LNCAP (cell line): Measurements from ENCODE around the gene CFAP58.

Source experiments
- TF ChIP-seq, protein P1 (sequence below): fragments of 450-650 bp; IDR thresholded peaks from 2 replicates; pipeline ENCODE4 v1.5.1; 2017; ENCODE audit warnings: mild to moderate bottlenecking

Gene CFAP58

DNA sequence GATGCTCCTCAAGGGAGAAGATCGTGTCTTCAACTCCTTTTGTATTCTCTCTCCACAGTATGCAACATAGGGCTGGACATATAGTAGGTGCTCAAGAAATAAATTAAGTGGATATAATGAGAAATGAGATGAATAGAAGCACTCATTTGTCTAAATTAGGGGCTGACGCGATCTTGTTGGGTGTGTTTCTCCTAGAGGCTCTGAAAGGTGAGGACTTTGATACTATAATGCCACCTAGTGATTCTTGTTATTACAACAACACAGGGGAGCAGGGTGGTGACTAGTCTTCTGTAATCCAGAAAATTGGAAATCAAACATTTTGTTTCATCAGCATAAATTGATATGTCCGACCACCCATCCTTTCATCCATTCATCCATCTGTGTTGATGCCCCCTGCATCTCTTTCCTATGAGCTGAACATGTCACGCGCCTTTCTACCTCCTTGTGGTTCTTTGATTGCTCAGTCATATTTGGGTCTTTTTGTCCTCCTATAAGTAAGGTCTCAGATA is 3.5 kb upstream of the CFAP58 start:
- TF ChIP-seq, protein P1, sequence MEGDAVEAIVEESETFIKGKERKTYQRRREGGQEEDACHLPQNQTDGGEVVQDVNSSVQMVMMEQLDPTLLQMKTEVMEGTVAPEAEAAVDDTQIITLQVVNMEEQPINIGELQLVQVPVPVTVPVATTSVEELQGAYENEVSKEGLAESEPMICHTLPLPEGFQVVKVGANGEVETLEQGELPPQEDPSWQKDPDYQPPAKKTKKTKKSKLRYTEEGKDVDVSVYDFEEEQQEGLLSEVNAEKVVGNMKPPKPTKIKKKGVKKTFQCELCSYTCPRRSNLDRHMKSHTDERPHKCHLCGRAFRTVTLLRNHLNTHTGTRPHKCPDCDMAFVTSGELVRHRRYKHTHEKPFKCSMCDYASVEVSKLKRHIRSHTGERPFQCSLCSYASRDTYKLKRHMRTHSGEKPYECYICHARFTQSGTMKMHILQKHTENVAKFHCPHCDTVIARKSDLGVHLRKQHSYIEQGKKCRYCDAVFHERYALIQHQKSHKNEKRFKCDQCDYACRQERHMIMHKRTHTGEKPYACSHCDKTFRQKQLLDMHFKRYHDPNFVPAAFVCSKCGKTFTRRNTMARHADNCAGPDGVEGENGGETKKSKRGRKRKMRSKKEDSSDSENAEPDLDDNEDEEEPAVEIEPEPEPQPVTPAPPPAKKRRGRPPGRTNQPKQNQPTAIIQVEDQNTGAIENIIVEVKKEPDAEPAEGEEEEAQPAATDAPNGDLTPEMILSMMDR, result peak; percentile 73

DNA sequence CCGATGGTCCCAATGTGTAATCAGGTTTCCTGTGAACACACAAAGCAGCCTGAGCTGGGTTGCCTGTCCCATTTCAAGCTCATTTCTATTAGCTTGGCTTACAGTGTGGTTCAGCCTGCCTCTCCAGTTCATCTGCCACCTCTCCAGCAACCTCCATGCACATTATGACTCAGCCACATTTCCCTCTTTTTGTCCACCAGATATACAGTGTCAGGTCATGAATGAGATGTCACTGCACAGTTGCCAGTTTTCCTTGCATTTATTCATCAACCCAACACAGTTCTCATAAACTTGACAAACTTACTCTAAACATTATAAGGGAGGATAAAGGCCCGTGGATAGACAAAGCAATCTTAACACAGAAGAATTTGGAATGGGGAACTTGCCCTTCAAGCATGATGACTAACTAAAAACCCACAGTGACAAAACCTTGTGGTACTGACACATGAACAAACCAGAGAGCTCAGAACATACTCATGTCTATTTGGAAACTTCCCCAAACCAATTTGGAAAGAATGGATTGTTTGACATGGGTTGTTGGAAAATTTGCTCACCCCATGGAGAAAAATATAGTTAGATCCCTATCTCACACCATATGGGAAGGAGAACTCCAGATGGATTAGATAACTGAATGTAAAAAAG is 2.5 kb upstream of the CFAP58 start:
- TF ChIP-seq, protein P1, result no peak

DNA sequence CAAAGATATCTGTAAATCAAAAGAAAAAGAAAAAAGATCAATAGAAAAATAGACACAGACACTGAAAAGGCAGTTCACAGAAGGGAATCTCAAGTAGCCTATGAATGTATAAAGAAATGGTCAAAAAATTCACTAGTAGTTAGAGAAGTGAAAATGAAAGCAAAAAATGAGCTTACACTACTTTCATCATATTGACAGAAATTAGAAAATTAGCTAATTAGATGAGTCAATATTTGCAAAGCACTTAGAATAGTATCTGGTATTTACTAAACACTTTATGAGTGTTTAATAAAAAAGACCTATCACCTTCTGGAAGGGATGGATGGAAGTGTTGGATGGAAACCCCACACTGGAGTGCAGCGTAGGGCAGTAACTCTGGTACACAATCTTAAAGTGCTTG is 1.7 kb upstream of the CFAP58 start:
- TF ChIP-seq, protein P1, result no peak

DNA sequence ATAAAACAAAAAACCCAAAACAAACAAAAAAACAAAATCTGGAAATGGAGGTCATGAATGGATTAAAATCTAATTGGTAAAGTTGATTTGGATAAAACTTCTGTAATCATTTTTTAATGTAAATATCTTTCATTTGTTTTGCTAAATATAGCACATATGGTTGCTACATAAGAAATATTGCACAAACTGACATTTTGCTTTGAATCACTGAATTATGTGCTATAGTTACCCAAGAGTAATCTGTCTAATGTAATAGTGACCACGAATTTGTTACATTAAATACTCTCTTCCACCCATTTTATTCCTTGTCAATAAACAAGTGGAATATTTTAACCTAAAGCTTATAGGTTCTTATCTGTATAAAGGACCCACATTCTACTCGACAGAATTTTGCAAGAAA is 6.2 kb downstream of the CFAP58 start:
- TF ChIP-seq, protein P1, result no peak

DNA sequence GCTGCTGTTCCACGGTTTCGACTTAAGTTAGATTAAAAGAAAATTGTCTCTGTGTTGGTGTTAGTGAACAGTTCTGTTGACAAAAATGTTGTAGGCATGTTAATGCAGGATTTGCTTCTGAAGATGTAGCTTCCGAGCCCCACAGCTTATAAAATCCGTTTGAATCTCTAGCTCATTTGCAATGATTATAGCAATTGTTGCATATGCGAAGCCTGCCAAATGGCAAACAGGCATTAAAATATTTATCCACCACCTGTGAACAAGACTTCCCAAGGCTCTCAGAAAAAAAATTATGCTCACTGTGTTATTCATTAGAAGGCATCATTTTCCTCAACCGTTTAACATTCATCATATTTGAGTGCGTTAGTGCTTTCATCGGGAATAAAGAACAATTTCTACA is 14.3 kb downstream of the CFAP58 start:
- TF ChIP-seq, protein P1, result no peak

DNA sequence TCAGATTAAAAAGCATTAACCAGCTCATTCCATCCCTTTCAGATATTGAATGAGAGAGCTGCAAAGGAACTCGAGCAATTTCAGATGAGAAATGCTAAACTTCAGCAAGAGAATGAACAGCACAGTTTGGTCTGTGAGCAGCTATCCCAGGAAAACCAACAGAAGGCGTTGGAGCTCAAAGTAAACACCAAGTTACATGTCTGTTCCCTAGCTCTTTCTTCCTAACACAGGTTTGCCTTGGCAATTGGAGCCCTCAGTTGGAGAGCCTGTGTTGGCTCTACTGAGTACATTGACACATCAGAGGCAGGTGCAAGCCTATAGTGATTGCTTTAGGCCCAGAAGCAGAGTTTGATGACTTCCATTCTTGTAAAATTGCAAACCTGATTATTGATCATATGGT is 14.7 kb downstream of the CFAP58 start:
- TF ChIP-seq, protein P1, result no peak

DNA sequence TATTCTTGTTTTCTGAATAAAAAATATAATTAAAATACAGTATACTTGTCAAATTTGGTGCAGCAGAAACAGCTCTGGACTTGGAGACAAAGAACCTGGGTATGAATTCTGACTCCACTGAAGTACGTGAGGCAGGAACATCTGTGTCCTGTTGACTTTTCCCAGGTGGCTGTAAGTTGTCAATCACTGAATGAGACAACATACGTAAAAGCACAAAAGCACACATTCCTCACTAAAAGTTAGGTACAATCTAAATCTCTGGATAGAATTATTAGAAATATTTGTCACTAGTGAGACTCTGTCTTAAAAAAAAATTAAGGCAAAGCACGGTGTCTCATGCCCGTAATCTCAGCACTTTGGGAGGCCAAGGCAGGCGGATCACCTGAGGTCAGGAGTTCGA is 18.1 kb downstream of the CFAP58 start:
- TF ChIP-seq, protein P1, result no peak

DNA sequence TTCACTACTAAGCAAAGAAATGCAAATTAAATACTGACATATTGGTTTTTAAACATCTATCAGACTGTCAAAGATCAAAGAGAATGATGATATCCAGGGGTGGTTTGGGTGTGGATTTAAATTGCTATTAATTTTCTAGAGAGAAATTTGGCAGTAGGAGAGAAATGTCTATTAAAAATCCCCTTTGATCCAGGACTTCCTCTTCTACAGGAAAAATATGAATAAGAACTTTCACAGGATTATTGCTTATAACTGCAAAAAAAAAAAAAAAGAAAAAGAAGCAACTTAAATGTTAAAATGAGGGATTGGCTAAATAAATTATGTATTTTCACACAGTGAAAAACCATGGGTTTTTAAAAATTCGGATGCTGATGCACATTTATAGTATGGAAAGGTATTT is 21.0 kb downstream of the CFAP58 start:
- TF ChIP-seq, protein P1, result no peak
